Measurements from ENCODE around the gene TBCK.

The TBCK gene

DNA sequence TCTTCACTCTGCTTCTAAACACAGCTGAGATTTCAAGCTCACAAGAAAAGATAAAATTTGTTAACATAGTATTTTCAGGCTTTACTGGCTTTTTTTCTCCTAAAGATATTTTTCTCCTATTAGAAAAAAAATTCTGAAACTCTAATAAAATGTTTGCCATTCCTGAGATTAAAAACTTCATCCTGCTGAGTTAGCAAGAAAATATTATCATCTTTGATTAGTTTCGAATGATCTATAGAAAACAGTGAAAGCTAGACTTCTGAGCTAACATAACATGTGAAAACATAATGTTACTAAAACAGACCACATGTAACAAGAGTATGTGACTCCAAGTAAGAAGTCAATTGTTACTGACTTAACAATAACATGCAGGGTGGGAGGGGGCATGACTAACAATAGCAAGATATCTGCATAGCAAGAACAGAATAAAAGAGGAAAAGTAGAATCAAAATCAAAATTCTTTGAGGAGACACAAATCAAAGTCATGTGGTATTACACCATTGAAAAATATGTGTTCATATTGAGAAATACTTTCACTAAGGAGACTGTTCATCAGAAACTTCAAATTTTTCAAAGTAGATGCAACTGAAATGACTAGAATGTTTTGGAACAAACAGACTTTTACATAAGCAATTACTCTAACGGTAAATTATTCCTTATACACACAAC, 14.5 kb downstream of the TBCK start:
- no peaks in the 10 kb centered on the region for H3K9me3 ChIP-seq
- TF ChIP-seq CTCF (IDR thresholded peaks at IDR 0.05): no peak
- no peaks in the 10 kb centered on the region for H3K36me3 ChIP-seq
- no peaks in the 10 kb centered on the region for H3K4me1 ChIP-seq (ENCODE audit: control insufficient read depth in 1 of 2, insufficient read depth in 1 of 2, low read depth in 1 of 2, low read length in 1 of 2)
- H3K4me3 ChIP-seq (ENCODE audit: low read depth in 1 of 2, low read length in 1 of 2): no peak overlapping the region
- H3K27me3 ChIP-seq: no peaks in the 10 kb centered on the region
- H3K27ac ChIP-seq: no peak overlapping the region

DNA sequence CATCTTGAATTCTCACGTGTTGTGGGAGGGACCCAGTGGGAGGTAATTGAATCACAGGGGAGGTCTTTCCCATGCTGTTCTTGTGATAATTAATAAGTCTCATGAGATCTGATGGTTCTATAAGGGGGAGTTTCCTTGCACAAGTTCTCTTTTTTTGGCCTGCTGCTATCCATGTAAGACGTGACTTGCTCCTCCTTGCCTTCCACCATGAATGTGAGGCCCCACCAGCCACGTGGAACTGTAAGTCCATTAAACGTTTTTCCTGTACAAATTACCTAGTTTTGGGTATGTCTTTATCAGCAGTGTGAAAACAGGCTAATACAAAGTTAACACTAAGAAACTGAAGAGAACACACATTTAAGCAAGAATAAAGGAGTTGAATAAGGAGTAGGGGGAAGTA, 16.0 kb downstream of the TBCK start:
- Histone ChIP-seq H3K27ac (no peak overlapping the region), H3K4me1 (ENCODE audit: control insufficient read depth in 1 of 2, insufficient read depth in 1 of 2, low read depth in 1 of 2, low read length in 1 of 2) (no peaks in the 10 kb centered on the region), H3K27me3 (no peaks in the 10 kb centered on the region), H3K4me3 (ENCODE audit: low read depth in 1 of 2, low read length in 1 of 2) (no peak overlapping the region), H3K36me3 (no peaks in the 10 kb centered on the region), H3K9me3 (no peaks in the 10 kb centered on the region)
- TF ChIP-seq CTCF (IDR thresholded peaks at IDR 0.05): no peak

DNA sequence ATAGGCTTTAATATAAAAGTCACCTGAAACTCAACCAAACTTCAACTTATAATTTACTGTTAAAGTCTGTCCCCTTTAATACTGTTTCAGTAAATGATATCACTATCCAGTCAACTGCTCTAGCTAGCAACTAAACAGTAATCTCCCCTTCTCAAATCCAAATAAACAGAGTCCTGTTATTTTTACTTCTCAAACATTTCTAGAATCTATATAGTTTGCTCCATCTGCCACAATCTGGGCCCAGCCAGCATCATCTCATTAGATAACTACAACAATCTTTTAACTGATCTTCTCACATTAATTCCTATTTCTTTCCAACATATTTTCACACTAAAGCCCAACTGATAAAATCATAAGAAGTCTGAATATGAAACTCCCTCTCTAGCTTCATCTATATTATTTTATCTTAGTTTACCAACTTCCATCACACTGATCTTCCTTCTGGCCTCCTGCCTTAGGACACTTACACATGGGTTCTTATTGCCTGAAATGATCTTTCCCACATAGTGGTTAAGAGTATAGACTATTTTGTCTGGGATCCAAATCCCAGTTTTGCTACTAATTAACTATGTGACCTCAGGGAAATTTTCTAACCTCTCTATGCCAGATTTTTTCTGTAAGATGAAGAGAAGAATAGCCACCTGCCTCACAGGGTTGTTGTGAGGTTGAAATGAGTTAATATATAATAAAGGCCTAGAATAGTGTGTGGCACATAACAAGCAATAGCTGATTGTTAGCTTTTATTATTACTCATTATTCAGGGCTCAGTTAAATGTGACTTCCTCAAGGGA, 18.6 kb downstream of the TBCK start:
- no peaks in the 10 kb centered on the region for H3K27me3 ChIP-seq
- peaks cover 10% of the 10 kb centered on the region for H3K36me3 ChIP-seq
- H3K4me1 ChIP-seq (ENCODE audit: control insufficient read depth in 1 of 2, insufficient read depth in 1 of 2, low read depth in 1 of 2, low read length in 1 of 2): no peaks in the 10 kb centered on the region
- no peak overlapping the region for H3K4me3 ChIP-seq (ENCODE audit: low read depth in 1 of 2, low read length in 1 of 2)
- no peaks in the 10 kb centered on the region for H3K9me3 ChIP-seq
- no peak for TF ChIP-seq CTCF (IDR thresholded peaks at IDR 0.05)
- H3K27ac ChIP-seq: no peak overlapping the region

GRCh38 chr4:106294062-106294461, 21.9 kb downstream of the TBCK start:
- Histone ChIP-seq H3K27ac (no peak overlapping the region), H3K36me3 (peaks cover 10% of the 10 kb centered on the region), H3K27me3 (no peaks in the 10 kb centered on the region), H3K4me3 (ENCODE audit: low read depth in 1 of 2, low read length in 1 of 2) (no peak overlapping the region), H3K4me1 (ENCODE audit: control insufficient read depth in 1 of 2, insufficient read depth in 1 of 2, low read depth in 1 of 2, low read length in 1 of 2) (no peaks in the 10 kb centered on the region), H3K9me3 (no peaks in the 10 kb centered on the region)
- no peak for TF ChIP-seq CTCF (IDR thresholded peaks at IDR 0.05)

GRCh38 chr4:106291678-106292077, 24.3 kb downstream of the TBCK start:
- Histone ChIP-seq H3K4me3 (ENCODE audit: low read depth in 1 of 2, low read length in 1 of 2) (no peak overlapping the region), H3K27ac (no peak overlapping the region), H3K27me3 (no peaks in the 10 kb centered on the region), H3K9me3 (no peaks in the 10 kb centered on the region), H3K36me3 (peaks cover 10% of the 10 kb centered on the region), H3K4me1 (ENCODE audit: control insufficient read depth in 1 of 2, insufficient read depth in 1 of 2, low read depth in 1 of 2, low read length in 1 of 2) (peaks cover 3 to 6% of the 10 kb centered on the region in 2 experiments)
- TF ChIP-seq CTCF (IDR thresholded peaks at IDR 0.05): no peak
